ENCODE measurements around the gene TMEM270.

Gene TMEM270

GRCh38 chr7:73903321-73904218 lies 42.6 kb downstream of the TMEM270 start:
- no peak for DNase-seq (ENCODE audit: extremely low read depth in 1 of 2, low read depth in 1 of 2)

GRCh38 chr7:73904219-73905137 lies 43.5 kb downstream of the TMEM270 start:
- DNase-seq (ENCODE audit: extremely low read depth in 1 of 2, low read depth in 1 of 2), result no peak

- DNase-seq (ENCODE audit: extremely low read depth in 1 of 2, low read depth in 1 of 2), result no peak
Observed at GRCh38 chr7:73905360-73905759, 44.4 kb downstream of the TMEM270 start.

GRCh38 chr7:73906874-73907273 lies 45.9 kb downstream of the TMEM270 start:
- DNase-seq (ENCODE audit: extremely low read depth in 1 of 2, low read depth in 1 of 2), result no peak

GRCh38 chr7:73907554-73908122 lies 46.7 kb downstream of the TMEM270 start:
- DNase-seq (ENCODE audit: extremely low read depth in 1 of 2, low read depth in 1 of 2), result no peak

GRCh38 chr7:73908123-73908611 lies 47.2 kb downstream of the TMEM270 start:
- no peak for DNase-seq (ENCODE audit: extremely low read depth in 1 of 2, low read depth in 1 of 2)

GRCh38 chr7:73909051-73909941 lies 48.3 kb downstream of the TMEM270 start:
- DNase-seq (ENCODE audit: extremely low read depth in 1 of 2, low read depth in 1 of 2), result no peak

- DNase-seq (ENCODE audit: extremely low read depth in 1 of 2, low read depth in 1 of 2), result no peak
Observed at GRCh38 chr7:73909996-73910395, 49.0 kb downstream of the TMEM270 start.

- DNase-seq (ENCODE audit: extremely low read depth in 1 of 2, low read depth in 1 of 2), result no peak
Observed at GRCh38 chr7:73912223-73912622, 51.3 kb downstream of the TMEM270 start.
